ENCODE measurements around the gene GPANK1.

Gene GPANK1

GRCh38 chr6:31661262-31662123 lies 3.3 kb downstream of the GPANK1 start:
- no peak for FAIRE-seq

GRCh38 chr6:31660381-31661261 lies 4.2 kb downstream of the GPANK1 start, which contains the start of gene C6orf47:
TSS of gene C6orf47 (minus strand) at chr6:31660778. CDS start at chr6:31659947, 831 bp downstream.
- no peak for FAIRE-seq

GRCh38 chr6:31659649-31660380 lies 5.0 kb downstream of the GPANK1 start:
- no peak for FAIRE-seq

- no peak for FAIRE-seq
Measured at GRCh38 chr6:31658983-31659648, 5.7 kb downstream of the GPANK1 start.

- no peak for FAIRE-seq
Measured at GRCh38 chr6:31658158-31658688, 6.6 kb downstream of the GPANK1 start.

- FAIRE-seq, result no peak
Measured at GRCh38 chr6:31657406-31658157, 7.2 kb downstream of the GPANK1 start.

- no peak for FAIRE-seq
Measured at GRCh38 chr6:31655349-31656237, 9.2 kb downstream of the GPANK1 start, which contains the start of gene APOM. TSS of gene APOM (plus strand) at chr6:31655894. CDS start at chr6:31655967, 73 bp downstream.

- no peak for FAIRE-seq
Measured at GRCh38 chr6:31654574-31655348, 10.0 kb downstream of the GPANK1 start.

GRCh38 chr6:31652925-31653724 lies 11.7 kb downstream of the GPANK1 start:
- peak; percentile 91 for FAIRE-seq

- no peak for FAIRE-seq
Measured at GRCh38 chr6:31651602-31652191, 13.1 kb downstream of the GPANK1 start.

GRCh38 chr6:31645325-31645724 lies 19.5 kb downstream of the GPANK1 start:
- no peak for FAIRE-seq

GRCh38 chr6:31643818-31644454 lies 20.9 kb downstream of the GPANK1 start:
- FAIRE-seq, result no peak

- FAIRE-seq, result no peak
Measured at GRCh38 chr6:31642798-31643570, 21.8 kb downstream of the GPANK1 start.

- FAIRE-seq, result no peak
Measured at GRCh38 chr6:31641370-31641769, 23.4 kb downstream of the GPANK1 start.

GRCh38 chr6:31640612-31641011 lies 24.2 kb downstream of the GPANK1 start:
- FAIRE-seq, result no peak

- no peak for FAIRE-seq
Measured at GRCh38 chr6:31639449-31639861, 25.3 kb downstream of the GPANK1 start.

- no peak for FAIRE-seq
Measured at GRCh38 chr6:31639043-31639442, 25.8 kb downstream of the GPANK1 start.
